GM23338 (cell line): ENCODE results near the gene MELK.

Experiments used
- CREB1 ChIP-seq: fragments of 250-450 bp; sonication (Bioruptor Pico); IDR thresholded peaks from 2 replicates; pipeline ENCODE4 v1.5.0; 2020; ENCODE audit warnings: low read depth, mild to moderate bottlenecking, moderate library complexity
- CTCF ChIP-seq, 2 experiments: fragments of 200-600 bp in 1 of 2; sonication (generic) in 1 of 2; conservative IDR thresholded peaks; 2 replicates each; pipeline versions ENCODE4 v1.5.1 to v1.6.1; 2016 to 2017; ENCODE audit warnings: antibody characterized with exemption in 2 of 2, low read depth in 2 of 2, mild to moderate bottlenecking in 2 of 2, moderate library complexity in 1 of 2
- EZH2 ChIP-seq: fragments of 200-600 bp; sonication (generic); IDR thresholded peaks from one replicate; pipeline ENCODE4 v1.8.0; 2017; ENCODE audit warnings: antibody characterized with exemption, mild to moderate bottlenecking, low read depth; ENCODE audit not compliant: unreplicated experiment
- EZH2phosphoT487 ChIP-seq: fragments of 200-600 bp; sonication (generic); IDR thresholded peaks from one replicate; pipeline ENCODE4 v1.8.1; 2018; ENCODE audit warnings: antibody characterized with exemption; ENCODE audit not compliant: unreplicated experiment
- JUNB ChIP-seq: IDR thresholded peaks from one replicate; pipeline ENCODE4 v1.6.1; 2016; ENCODE audit warnings: antibody characterized with exemption; ENCODE audit not compliant: unreplicated experiment
- NANOG ChIP-seq: IDR thresholded peaks from 2 replicates; pipeline ENCODE4 v1.6.1; 2016; ENCODE audit warnings: antibody characterized with exemption, borderline replicate concordance
- POLR2AphosphoS5 ChIP-seq: IDR thresholded peaks from 2 replicates; pipeline ENCODE4 v1.6.1; 2016; ENCODE audit warnings: antibody characterized with exemption, low read depth
- REST ChIP-seq: IDR thresholded peaks from one replicate; pipeline ENCODE4 v1.6.1; 2018; ENCODE audit warnings: antibody characterized with exemption; ENCODE audit not compliant: unreplicated experiment
- STAT1 ChIP-seq: IDR thresholded peaks from one replicate; pipeline ENCODE4 v1.6.1; 2016; ENCODE audit warnings: antibody characterized with exemption; ENCODE audit not compliant: unreplicated experiment
- ZNF331 ChIP-seq: fragments of 250-450 bp; sonication (Bioruptor Pico); IDR thresholded peaks from 2 replicates; pipeline ENCODE4 v1.5.0; 2020; ENCODE audit warnings: low read depth, mild to moderate bottlenecking, moderate library complexity

- TF ChIP-seq NANOG, result no peak
- no peak for TF ChIP-seq CTCF (conservative IDR thresholded peaks at IDR 0.05; ENCODE audit: low read depth in 2 of 2)
- no peak for TF ChIP-seq POLR2AphosphoS5
- TF ChIP-seq JUNB, result no peak
- no peak for TF ChIP-seq EZH2
- no peak for TF ChIP-seq EZH2phosphoT487
- TF ChIP-seq REST, result no peak
- TF ChIP-seq CREB1, result no peak
- no peak for TF ChIP-seq ZNF331 (CRISPR knock-in tag)
- TF ChIP-seq STAT1, result no peak
Observed at GRCh38 chr9:36656842-36657241, 84.1 kb downstream of the MELK start.
